Common myeloid progenitor, CD34-positive (primary cell): ENCODE data around the gene ADIPOQ.
"Not testable (repeated sequence)": the region's sequence is repeated elsewhere in the genome, so short reads cannot be mapped to it uniquely, and the experiment has no call there.

ENCODE experiments used
- CTCF ChIA-PET: fragments of 350-600 bp; sonication (Branson Sonifier 250); formaldehyde crosslinking; loops from one replicate; lab custom pipeline; 2021; ENCODE audit warnings: antibody characterized with exemption; lab: Charles Lee
- POLR2A ChIA-PET: fragments of 350-600 bp; sonication (Branson Sonifier 250); formaldehyde crosslinking; loops from one replicate; lab custom pipeline; 2021; ENCODE audit warnings: antibody characterized with exemption; lab: Charles Lee
- DNase-seq, 3 donors: peaks; one replicate each; pipeline versions ENCODE4 v3.0.0 to v3.0.0-alpha.2; 2013
- H3K27ac ChIP-seq, 2 experiments: 1 replicate in 1 of 2; 2 replicates in 1 of 2; pipeline ENCODE4 v1.7.0; 2013; ENCODE audit warnings: inconsistent platforms in 2 of 2, low read length in 2 of 2, mild to moderate bottlenecking in 2 of 2, low read depth in 1 of 2, moderate library complexity in 1 of 2; ENCODE audit not compliant: severe bottlenecking in 2 of 2, insufficient read depth in 1 of 2, poor library complexity in 1 of 2
- H3K27me3 ChIP-seq, 5 experiments: replicated peaks in 2 of 5; 1 replicate in 3 of 5; 2 replicates in 2 of 5; pipeline versions ENCODE4 v1.6.1 to v1.7.0; 2013; ENCODE audit warnings: low read length in 4 of 5, mild to moderate bottlenecking in 2 of 5, moderate library complexity in 2 of 5, inconsistent platforms in 1 of 5; ENCODE audit not compliant: insufficient read depth in 5 of 5, control insufficient read depth in 4 of 5
- H3K36me3 ChIP-seq, 4 experiments: 1 replicate in 2 of 4; 2 replicates in 2 of 4; pipeline versions ENCODE4 v1.6.1 to v1.7.0; 2013; ENCODE audit warnings: low read length in 3 of 4, control low read depth in 1 of 4, mild to moderate bottlenecking in 1 of 4; ENCODE audit not compliant: control insufficient read depth in 4 of 4, insufficient read depth in 4 of 4
- H3K4me1 ChIP-seq, 4 experiments: 1 replicate in 3 of 4; 2 replicates in 1 of 4; pipeline versions ENCODE4 v1.6.1 to v1.7.1; 2013; ENCODE audit warnings: low read length in 3 of 4, mild to moderate bottlenecking in 3 of 4, control low read depth in 1 of 4, inconsistent platforms in 1 of 4, moderate library complexity in 1 of 4; ENCODE audit not compliant: control insufficient read depth in 4 of 4, insufficient read depth in 4 of 4; ENCODE audit errors: control extremely low read depth in 1 of 4
- H3K4me3 ChIP-seq, 7 experiments: 1 replicate in 4 of 7; 2 replicates in 3 of 7; pipeline versions ENCODE4 v1.5.1 to v1.7.0; 2013; ENCODE audit warnings: mild to moderate bottlenecking in 7 of 7, low read length in 6 of 7, moderate library complexity in 6 of 7, inconsistent platforms in 2 of 7, low read depth in 2 of 7, control low read depth in 1 of 7; ENCODE audit not compliant: insufficient read depth in 4 of 7, control insufficient read depth in 1 of 7; ENCODE audit errors: extremely low read depth in 1 of 7
- H3K9me3 ChIP-seq, 5 experiments: 1 replicate in 4 of 5; 2 replicates in 1 of 5; pipeline versions ENCODE4 v1.6.1 to v1.7.1; 2013; ENCODE audit warnings: low read length in 4 of 5, mild to moderate bottlenecking in 2 of 5, inconsistent platforms in 1 of 5, low read depth in 1 of 5, moderate library complexity in 1 of 5; ENCODE audit not compliant: control insufficient read depth in 4 of 5, insufficient read depth in 2 of 5; ENCODE audit errors: control extremely low read depth in 1 of 5
- WGBS: methylation state at CpG from one replicate; pipeline ENCODE4 v1.1.5; 2013; ENCODE audit not compliant: insufficient coverage; 5-methylcytosine and 5-hydroxymethylcytosine counted together

The ADIPOQ gene

GRCh38 chr3:186807231-186807630 is 35.3 kb upstream of the ADIPOQ start:
- peaks cover 3 to 16% (median 5%) of the 10 kb centered on the region in 4 experiments for H3K36me3 ChIP-seq
- DNase-seq = peak in 2 of 3 donors; percentile 43 to 58
- H3K4me3 ChIP-seq = peak overlapping the region in 5 of 7 experiments; percentile 85 to 98 (median 93)
- ChIA-PET CTCF (interaction anchor here (1.0 to 2.9 kb wide), 2 partner anchors 11 to 15 kb away, joined by 3 to 16 read pairs; no protein-coding TSS in a partner anchor), POLR2A (interaction anchor here (1.2 to 4.1 kb wide), 2 partner anchors 14 to 23 kb away, joined by 4 to 16 read pairs; partner anchors contain the start of gene EIF4A2)
- 48% methylated on average over 3 of the region's 5 CpGs for WGBS
- peak overlapping the region in 1 of 2 experiments; percentile 91 for H3K27ac ChIP-seq
- peaks cover 7 to 22% (median 19%) of the 10 kb centered on the region in 4 experiments for H3K4me1 ChIP-seq
- H3K9me3 ChIP-seq = no peaks in the 10 kb centered on the region
- H3K27me3 ChIP-seq = no peaks in the 10 kb centered on the region

GRCh38 chr3:186810336-186810996 is 32.0 kb upstream of the ADIPOQ start:
- ChIA-PET CTCF (interaction anchor here (1.1 to 1.5 kb wide), 2 partner anchors 11 to 196 kb away, joined by 4 to 6 read pairs; no protein-coding TSS in a partner anchor), POLR2A (no interaction called here)
- H3K4me3 ChIP-seq = no peak overlapping the region
- 90% methylated on average over 3 of the region's 5 CpGs for WGBS
- no peaks in the 10 kb centered on the region for H3K27me3 ChIP-seq
- no peak for DNase-seq
- no peaks in the 10 kb centered on the region for H3K36me3 ChIP-seq
- H3K4me1 ChIP-seq = peaks cover 7 to 24% (median 16%) of the 10 kb centered on the region in 4 experiments
- H3K9me3 ChIP-seq = no peaks in the 10 kb centered on the region
- no peak overlapping the region for H3K27ac ChIP-seq

GRCh38 chr3:186811313-186811712 is 31.2 kb upstream of the ADIPOQ start:
- H3K9me3 ChIP-seq, H3K27me3 ChIP-seq, DNase-seq, H3K4me3 ChIP-seq, POLR2A ChIA-PET, H3K27ac ChIP-seq, H3K36me3 ChIP-seq: not testable (repeated sequence)
- peaks cover 7 to 21% (median 14%) of the 10 kb centered on the region in 4 experiments for H3K4me1 ChIP-seq
- 100% methylated on average over 3 of the region's 29 CpGs for WGBS
- CTCF ChIA-PET = interaction anchor here (1.5 kb wide), 1 partner anchor 10 kb away, joined by 6 read pairs; no protein-coding TSS in a partner anchor

GRCh38 chr3:186814100-186814499 is 28.4 kb upstream of the ADIPOQ start:
- CTCF ChIA-PET = interaction anchor here (1.2 to 1.7 kb wide), 2 partner anchors 11 to 204 kb away, joined by 3 to 4 read pairs; no protein-coding TSS in a partner anchor
- WGBS = 88% methylated on average over 1 of the region's 4 CpGs
- Histone ChIP-seq H3K36me3 (no peaks in the 10 kb centered on the region), H3K4me1 (peaks cover 0 to 11% (median 3%) of the 10 kb centered on the region in 4 experiments), H3K27ac (no peak overlapping the region), H3K27me3 (no peaks in the 10 kb centered on the region), H3K9me3 (no peaks in the 10 kb centered on the region), H3K4me3 (no peak overlapping the region)
- DNase-seq = no peak
- POLR2A ChIA-PET = no interaction called here

- no peak overlapping the region for H3K27ac ChIP-seq
- POLR2A ChIA-PET = no interaction called here
- peaks cover 0 to 11% (median 3%) of the 10 kb centered on the region in 4 experiments for H3K4me1 ChIP-seq
- WGBS = 100% methylated on average over 1 of the region's 1 CpG
- H3K9me3 ChIP-seq = no peaks in the 10 kb centered on the region
- H3K27me3 ChIP-seq = no peaks in the 10 kb centered on the region
- H3K36me3 ChIP-seq = no peaks in the 10 kb centered on the region
- CTCF ChIA-PET = no interaction called here
- peak in 2 of 3 donors; percentile 31 to 39 for DNase-seq
- H3K4me3 ChIP-seq = no peak overlapping the region
Measured at GRCh38 chr3:186815435-186815834, 27.1 kb upstream of the ADIPOQ start.

GRCh38 chr3:186818516-186818915 is 24.0 kb upstream of the ADIPOQ start:
- WGBS = 100% methylated on average over 1 of the region's 5 CpGs
- Histone ChIP-seq H3K36me3 (no peaks in the 10 kb centered on the region), H3K27me3 (peaks cover 0 to 3% (median 0%) of the 10 kb centered on the region in 5 experiments), H3K27ac (no peak overlapping the region), H3K4me1 (peaks cover 0 to 11% (median 3%) of the 10 kb centered on the region in 4 experiments), H3K9me3 (no peaks in the 10 kb centered on the region), H3K4me3 (no peak overlapping the region)
- ChIA-PET POLR2A (interaction anchor here (1.5 kb wide), 1 partner anchor 35 kb away, joined by 6 read pairs; the partner anchor contains the start of gene EIF4A2), CTCF (interaction anchor here (0.5 to 7.0 kb wide), 4 partner anchors 12 to 269 kb away, joined by 3 to 78 read pairs (median 4); partner anchors contain the start of gene AHSG)
- no peak for DNase-seq

GRCh38 chr3:186818956-186819355 is 23.6 kb upstream of the ADIPOQ start:
- no peak overlapping the region for H3K27ac ChIP-seq
- H3K36me3 ChIP-seq = no peaks in the 10 kb centered on the region
- CTCF ChIA-PET = interaction anchor here (0.5 to 7.0 kb wide), 8 partner anchors 10 to 844 kb away, joined by 3 to 78 read pairs (median 4); partner anchors contain the start of gene AHSG
- H3K4me1 ChIP-seq = peaks cover 0 to 13% (median 3%) of the 10 kb centered on the region in 4 experiments
- H3K4me3 ChIP-seq = no peak overlapping the region
- 100% methylated on average over 1 of the region's 1 CpG for WGBS
- peaks cover 0 to 5% (median 0%) of the 10 kb centered on the region in 5 experiments for H3K27me3 ChIP-seq
- POLR2A ChIA-PET = interaction anchor here (1.5 kb wide), 1 partner anchor 35 kb away, joined by 6 read pairs; the partner anchor contains the start of gene EIF4A2
- no peak for DNase-seq
- H3K9me3 ChIP-seq = no peaks in the 10 kb centered on the region
